HG03060 (cell line): ENCODE data around the gene ABCC3.

Source experiments
- ATAC-seq: cut with Tn5 transposase; IDR thresholded peaks from one replicate; pipeline ENCODE4 v1.9.1; 2021; ENCODE audit warnings: low read depth, moderate number of reproducible peaks; ENCODE audit not compliant: unreplicated experiment

Gene ABCC3

DNA sequence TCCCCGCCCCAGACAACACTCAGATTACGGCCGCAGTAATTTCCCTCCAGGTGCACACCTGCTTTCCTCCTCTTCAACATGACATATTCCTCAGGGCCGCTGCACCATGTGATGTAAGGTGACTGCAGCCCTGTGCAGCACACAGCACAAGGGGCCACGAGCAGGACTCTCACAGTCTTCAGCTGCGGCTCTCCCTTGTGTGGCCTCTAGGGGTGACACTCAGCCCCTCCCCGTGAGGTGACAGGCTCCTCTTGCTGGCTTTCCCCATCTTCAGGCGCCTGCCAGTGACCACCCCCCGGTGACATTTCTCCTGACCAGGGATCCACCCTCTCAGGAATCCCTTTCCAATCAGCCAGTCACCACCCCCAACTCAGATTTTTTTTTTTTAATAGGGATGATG lies 31.3 kb upstream of the ABCC3 start:
- ATAC-seq, result no peak

DNA sequence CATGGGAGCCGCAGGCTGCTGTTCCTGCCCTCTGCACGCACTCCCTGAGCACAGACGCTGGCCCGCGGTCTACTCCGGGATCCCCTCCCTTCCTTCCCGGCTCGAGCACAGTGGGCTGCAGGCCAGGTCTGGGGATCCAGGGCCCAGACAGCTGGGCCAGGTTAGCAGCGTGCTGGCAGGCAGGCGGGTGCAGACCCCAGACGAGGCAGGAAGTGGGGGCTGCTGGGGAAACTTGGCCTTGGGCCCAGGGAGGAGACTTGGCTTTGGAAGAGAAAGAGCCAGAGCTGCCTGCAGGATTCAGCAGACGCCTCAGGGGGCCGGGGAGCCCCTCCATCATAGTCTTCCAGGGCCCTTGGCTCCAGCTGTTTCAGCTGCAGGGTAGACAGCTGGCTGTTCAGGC lies 30.2 kb upstream of the ABCC3 start:
- ATAC-seq, result no peak

DNA sequence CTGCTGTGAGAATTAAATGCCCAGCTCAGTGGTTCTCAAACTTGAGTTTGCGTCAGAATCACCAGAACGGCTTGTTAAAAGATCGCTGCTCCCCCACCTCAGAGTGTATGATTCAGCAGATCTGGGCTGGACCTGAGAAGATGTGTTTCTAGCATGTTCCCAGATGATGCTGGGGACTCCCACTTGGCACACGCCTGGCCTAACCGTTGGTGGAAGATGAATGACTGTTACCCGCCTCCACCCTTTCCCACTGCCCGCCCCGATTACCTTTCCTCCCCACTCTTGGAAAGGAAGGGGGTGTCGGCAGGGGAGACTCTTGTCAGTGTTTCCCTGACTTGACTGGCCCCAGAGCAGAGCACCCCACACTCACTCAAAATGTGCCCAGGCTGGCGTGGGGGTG lies 29.3 kb upstream of the ABCC3 start:
- no peak for ATAC-seq

DNA sequence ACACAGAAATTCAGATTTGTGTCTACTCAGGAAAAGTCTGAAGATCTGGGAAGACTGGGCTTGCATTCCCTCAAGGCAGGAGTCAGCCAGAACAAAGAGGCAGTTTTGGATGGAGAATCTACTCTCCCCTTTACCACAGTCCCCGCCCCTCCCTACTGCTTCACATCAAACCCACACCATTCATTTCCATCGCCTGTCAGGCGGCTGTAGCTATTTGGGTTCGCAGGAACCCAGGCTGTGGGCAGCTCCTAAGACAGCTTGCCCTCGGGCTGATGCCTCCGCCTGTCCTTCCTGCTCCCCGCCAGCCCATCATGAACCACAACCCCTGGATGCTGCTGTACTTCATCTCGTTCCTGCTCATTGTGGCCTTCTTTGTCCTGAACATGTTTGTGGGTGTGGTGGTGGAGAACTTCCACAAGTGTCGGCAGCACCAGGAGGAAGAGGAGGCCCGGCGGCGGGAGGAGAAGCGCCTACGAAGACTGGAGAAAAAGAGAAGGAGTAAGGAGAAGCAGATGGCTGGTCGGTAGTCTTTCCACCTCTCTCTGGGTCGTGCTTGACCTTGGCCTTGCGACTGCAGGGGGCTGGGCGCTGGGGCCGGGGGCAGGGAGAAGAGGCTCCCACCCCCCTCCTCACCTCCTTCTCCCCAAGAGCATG lies 27.0 kb upstream of the ABCC3 start:
- no peak for ATAC-seq

DNA sequence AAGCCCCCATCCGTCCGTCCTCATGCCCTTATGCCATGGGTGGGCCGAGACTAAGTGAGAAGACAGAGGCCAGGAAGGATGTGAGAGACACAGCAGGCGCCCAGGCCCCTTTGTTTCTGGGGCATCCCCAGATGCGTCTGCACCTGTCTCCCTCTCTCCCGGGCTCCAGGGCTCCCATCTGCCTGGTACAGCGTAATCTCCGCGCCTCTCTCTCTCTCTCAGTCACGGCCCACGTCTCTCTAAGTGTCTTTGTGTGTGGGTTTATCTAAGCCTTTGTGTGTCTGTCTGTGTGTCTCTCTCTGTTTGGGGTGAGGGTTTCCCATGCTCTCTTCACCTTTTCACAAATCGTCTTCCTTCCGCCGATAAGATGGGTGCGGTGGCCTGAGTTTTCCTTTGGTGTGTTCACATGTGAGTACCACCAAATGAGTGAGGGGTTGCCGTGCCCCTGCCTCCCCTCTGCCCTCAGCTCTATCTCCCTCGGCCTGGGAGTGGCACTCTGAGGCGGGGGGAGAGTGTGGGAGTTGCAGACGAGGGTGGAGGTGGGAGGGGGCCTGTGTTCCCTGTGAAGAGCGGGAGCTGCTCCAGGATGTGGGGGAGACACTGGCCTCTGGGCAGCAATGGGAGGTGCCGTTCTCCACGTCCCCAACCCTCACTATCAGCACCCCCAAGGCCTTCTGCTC lies 25.8 kb upstream of the ABCC3 start:
- ATAC-seq, result no peak

DNA sequence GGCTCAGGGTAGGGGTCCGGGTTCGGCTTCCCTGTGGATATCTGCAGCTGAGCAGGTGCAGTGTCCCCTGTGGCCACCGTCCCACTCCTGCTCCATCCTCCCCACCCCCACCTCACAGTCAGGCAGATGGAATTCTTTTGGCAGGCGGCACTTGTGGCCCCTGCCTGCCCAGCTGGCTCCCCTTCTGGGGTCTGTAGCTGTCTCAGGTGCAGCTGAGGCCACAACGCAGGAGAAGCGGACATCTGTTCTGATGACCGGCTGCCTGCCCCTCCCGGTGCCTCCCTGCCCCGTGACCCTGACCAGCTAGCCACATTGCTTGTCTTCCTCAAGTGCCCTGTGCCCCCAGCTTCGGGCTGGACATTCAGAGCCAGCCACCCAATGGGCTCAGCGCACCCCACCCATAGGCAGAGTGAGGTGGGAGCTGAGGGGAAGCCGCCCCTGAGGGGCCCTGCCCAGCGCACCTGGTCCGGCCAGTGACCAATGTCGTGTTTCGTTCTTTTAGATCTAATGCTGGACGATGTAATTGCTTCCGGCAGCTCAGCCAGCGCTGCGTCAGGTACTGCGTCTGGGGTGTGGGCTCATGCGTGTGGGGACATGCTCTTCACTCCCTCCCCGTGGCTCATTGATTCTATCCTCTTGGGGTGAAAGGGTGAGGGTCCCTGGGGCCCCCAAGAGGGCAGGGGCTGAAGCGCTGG lies 25.2 kb upstream of the ABCC3 start:
- ATAC-seq, result no peak

DNA sequence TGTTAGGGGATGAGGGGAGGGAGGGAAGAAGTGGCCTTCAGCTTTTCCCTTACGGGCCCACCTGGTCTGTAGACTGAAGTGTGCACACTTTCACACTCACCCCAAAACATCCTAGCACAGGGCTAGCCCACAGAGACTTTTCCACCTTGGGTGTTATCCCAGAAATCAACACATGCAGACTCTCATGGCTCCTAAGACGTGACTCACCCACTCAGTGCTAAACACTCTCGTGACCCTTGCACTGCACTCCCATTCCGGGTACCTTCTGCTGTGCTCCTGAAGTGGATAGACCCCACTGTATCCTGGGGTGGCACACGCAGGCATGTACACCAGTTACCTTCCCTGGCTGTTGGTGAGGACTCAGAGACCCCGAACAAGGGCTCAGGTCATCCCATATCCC lies 23.0 kb upstream of the ABCC3 start:
- no peak for ATAC-seq

DNA sequence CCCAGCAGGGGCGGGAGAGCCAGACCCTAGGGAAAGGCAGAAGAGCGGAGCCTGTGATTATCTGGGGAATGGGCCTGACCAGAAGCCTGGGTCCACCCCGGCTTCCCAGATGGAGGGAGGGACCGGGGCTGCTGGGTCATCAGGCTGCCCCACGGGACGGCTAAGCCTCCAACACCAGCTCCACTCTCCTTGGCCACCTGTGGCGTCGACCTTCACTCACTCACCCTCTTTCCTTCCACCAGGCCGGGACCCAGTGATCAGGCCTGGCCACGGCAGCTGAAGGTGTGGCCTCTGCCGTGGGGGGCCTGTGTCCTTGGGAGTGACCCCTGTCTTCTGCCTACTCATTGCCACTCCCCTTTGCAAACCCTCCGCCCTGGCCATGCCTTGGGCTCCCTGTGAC lies 22.4 kb upstream of the ABCC3 start:
- ATAC-seq, result no peak

DNA sequence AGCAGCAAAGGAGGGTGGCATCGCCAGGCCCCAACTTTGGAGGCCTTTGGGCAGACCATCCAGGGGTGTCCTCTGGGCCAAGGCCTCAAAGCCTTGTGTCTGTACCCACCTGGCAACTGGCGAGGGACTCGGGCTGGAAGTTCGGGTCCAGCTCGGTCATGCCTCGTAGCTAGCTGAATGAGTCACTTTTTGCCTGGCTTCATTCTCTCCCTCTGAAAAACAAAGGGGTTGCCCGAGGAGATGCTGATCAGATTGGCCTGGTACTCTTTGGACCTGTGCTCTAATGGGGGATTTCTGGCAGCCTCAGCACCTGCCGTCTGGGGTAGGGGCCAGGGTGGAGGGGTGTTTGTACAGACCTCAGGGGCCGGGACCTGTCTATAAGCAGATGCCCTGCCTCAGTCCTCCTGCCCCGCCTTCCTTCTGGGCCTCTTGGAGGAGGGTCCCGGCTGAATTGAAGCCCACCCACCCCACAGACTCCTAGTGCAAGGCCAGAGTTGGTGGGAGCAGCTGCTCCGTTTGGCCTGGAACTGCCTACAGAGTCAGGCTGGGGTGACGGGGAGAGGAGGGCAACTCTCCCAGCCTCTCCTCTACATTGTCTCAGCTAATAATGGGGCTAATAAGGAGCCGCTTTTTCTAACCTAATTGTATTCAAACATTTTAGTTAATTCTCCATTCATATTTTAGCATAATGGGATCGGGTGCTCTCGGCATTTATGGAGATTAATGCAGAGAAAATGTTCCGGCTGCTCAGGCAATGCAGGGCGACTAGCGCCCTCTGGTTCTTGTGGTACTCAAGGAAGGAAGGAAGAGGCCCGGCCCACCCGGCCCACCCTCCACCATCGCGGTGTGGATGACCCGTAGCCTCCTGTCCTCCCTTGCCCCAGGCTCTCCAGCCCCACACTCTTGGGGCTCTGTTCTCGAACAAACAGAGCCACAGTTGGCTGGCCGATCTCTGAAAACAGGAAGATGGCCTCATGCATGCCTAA lies 21.4 kb upstream of the ABCC3 start:
- no peak for ATAC-seq

DNA sequence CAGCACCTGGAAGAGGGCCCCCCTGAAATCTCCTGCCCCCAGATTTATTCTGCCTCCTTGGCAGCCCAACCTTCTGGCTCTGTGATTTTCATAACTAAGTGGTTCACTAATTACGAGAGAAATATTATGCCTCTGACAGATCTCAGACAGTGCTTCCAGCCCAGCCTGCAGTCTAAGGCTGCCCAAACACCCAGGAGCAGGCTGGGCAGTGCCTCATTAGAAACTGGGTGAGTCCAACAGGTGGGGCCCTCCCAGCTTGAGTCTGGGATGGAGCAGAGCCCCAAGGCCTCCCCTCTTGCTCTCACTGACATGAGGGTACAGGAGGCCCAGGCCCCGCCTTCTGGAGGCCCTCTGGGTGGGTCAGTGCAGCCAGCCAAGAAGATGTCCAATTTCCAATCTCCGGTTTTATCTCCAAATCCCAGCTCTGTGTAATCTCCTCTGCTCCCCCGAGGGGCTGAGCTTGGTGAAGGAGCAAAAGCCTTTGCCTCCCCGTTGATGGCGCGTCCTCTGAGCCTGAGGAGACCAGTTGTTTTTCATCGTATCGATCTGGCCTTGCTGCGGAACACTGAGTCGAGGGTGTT lies 20.1 kb upstream of the ABCC3 start:
- no peak for ATAC-seq

DNA sequence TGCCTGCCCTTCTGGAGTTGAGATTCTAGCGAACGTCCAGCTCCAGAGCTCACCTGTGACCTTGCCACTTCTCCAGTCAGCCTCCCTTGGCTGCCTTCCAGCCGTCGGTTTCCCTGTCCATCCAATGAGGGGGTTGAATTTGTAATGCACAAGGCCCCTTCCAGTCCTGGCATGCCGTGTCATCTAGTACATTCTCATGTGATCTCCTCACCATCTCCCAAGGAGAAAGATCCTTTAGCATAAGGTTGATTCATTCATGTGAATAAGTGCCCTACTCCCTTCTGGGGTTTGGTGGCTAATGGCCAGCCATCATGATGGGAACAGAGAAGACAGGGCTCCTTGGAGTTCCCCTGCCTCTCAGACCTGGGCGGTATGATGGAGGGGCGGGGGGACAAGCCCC lies 18.9 kb upstream of the ABCC3 start:
- no peak for ATAC-seq

DNA sequence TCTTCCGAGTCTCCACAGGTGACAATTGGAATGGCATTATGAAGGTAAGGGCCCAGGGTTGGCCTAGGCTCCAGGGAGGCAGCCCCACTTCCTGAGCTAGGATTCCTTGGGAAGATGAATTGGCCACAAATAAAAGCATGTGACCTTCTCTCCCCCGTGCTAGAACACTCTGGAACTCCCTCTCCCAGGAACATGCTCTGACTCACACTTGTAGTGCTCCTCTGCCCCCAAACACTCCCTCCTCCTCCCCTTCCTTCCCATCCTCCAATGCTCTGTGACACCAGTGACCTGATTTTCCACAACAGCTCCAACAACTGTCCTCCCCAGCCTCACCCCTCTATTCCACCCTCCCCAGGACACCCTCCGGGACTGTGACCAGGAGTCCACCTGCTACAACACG lies 16.4 kb upstream of the ABCC3 start:
- no peak for ATAC-seq

DNA sequence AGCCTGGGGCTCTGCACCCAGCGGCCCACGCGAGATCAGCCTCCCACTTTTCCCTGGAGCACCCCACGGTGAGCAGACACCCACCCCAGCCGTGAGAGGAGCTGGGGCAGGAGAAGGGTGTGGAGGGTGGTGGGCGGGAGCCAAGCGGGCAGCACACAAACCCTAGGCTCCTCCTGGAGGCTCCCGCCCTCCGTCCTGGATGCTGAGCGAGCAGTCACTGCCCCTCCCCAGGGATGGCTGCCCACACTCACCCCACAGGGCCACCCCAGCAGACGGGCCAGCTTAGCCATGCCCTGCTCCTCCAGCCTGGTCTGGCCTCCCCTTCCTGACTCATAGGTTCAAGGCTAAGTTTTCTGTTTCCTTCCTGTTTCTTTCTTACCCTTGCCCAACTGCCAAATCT lies 15.7 kb upstream of the ABCC3 start:
- ATAC-seq, result no peak

DNA sequence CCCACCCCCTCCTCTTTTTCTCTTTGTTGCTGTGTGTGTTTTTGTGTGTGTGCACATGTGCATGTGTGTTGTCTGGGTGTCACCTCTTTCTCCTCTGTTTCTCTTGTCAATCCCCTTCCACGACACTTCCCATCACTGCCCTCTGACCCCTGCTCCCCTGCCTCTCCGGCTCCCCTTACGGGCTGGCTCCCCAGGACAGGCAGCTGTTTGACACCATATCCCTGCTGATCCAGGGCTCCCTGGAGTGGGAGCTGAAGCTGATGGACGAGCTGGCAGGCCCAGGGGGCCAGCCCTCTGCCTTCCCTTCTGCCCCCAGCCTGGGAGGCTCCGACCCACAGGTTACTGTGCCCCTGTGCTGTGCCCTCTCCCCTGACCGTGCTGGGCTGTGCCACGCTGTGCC lies 15.2 kb upstream of the ABCC3 start:
- no peak for ATAC-seq

DNA sequence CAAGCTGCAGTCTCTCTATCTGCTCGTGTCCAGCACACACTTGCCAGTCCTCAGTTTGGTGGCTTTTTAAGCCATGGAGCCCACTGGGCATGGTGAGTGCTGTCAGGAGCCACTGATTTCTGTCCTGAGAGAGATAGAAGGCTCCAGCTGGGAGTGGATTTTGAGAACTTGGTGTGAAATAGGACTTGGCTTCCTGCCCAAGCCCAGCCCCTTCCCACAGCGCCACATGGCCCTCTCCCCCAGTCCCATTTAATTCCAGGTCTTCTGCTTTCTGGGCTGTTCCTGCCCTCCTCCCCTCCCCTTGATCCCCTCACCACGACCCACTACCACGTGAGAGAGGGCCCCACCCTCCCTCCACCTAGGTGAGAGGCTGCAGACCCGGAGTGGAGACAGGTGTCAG lies 14.4 kb upstream of the ABCC3 start:
- no peak for ATAC-seq

DNA sequence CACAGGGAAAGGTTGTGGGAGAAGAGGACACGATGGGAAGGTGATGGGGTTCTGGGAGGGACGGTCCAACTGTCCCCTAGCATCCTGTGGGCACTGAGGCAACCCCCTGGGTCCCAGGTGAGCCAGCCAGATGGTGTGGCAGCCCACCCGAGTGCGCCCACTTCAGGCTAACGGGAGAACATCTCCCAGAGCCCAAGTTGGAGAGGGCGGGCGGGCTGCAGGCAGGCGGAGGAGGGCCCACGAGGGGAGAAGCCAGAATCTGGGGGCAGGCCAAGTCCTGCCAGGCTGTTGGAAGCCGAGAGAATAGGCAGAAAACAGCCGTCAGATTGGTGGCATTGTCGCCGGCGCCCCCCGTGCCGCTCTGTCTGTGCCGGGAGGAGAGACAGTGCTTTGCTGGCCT lies 13.8 kb upstream of the ABCC3 start:
- no peak for ATAC-seq

DNA sequence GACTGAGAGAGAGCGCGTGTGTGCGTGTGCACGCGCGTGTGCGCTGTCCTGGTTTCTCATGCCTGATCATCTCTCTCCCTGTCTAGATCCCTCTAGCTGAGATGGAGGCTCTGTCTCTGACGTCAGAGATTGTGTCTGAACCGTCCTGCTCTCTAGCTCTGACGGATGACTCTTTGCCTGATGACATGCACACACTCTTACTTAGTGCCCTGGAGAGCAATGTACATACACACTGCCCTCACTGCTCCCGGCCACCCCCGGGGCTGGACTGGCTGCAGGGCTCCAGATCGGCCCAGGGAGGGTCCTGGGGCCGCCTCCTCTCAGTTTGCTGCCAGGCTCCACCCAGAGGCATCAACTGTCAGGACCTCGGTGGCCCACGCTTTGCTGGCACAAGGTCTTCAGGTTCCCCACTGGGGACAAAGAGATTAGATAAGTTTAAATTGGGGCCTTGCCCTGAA lies 13.1 kb upstream of the ABCC3 start:
- no peak for ATAC-seq

DNA sequence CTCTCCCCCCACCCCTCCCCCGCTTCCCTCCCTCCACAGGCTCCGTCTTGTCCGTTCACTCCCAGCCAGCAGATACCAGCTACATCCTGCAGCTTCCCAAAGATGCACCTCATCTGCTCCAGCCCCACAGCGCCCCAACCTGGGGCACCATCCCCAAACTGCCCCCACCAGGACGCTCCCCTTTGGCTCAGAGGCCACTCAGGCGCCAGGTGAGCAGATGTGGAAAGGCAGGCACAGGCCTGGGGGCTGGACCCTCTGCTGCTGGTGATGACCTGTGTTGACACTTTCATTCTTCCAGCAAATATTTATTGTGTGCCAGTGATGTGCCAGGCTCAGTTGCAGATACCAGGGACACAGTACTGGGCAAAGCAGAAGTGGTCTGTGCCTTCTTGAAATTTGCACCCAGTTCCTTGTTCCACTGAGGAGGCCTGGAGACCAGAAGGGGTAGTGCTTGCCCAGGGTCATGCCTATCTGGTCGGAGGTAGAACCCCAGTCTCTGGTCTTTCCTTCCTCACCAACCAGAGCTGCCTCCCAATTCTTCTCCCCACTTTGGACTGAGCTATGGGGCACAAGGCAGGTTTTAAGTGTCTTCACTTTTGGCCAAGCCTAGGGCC lies 10.3 kb upstream of the ABCC3 start:
- no peak for ATAC-seq

DNA sequence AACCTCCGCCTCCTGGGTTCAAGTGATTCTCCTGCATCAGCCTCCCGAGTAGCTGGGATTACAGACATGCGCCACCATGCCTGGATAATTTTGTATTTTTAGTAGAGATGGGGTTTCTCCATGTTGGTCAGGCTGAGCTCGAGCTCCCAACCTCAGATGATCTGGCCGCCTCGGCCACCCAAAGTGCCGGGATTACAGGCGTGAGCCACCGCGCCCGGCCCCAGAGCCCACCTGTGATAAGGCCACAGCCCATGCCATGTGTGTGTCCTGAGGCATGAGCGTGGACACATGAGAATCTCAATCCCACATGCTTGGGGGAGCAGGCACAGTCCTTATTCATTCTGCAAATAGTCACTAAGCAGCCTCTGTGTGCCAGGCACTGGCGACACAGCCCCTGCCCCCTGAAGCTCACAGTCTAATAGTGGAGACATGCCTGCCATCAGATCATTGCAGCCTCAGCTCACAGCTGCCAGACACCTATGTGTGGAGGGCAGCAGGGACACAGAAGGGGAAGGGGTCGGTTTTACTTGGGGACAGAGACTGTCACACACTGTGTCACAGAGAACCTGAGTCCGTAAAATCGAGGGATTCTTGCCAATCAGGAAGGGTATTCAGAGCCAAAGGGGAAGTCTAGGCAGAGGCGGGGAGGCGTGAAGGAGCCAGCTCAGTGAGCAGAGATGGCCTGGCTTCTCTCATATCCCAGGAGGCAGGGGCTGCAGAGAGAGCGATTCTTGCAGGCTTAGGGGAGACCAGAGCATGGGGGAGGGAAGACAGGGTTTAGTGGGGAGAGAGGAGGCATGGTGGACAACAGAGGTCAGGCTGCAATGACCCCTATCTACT lies 9.4 kb upstream of the ABCC3 start:
- no peak for ATAC-seq
